ENCODE data around the gene ESAM.

ESAM gene

DNA sequence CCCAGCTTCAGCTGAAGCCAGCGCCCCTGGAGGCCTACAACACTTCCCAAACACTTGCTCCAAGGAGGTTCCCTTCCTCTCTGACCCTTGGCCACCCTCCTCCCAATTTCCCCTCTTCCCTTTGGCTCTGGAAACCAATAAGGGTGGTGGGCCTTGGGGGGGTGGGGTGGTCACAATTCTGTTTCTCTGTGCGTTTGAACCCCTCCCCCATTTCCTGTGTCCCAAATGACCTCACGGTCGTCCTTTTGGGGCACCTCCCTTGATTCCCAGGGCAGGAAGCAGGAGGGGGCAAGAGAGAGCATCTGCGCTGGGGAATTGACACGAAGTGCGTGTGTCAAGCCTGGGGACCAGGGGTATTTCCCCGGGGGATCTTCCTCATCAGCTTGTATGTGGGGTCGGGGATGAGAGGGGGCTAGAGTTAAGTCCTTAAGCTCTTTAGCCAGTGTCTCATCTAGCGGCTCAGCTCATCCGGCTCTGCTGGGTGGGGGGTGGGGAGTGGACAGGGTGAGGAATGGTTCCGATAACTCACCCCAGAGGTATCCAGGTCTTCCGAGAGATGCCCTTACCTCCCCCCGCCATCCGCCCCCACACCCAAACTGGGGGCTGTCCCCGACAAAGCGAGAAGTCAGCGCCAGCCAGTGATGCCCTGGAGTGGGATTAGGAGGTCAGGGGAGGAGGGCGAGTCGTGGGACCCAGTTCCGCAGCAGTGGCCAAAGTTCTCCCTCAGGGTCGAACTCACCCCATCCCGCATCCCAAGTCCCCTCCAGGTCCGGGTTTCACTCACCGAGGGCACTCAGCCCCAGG, 587 bp downstream of the ESAM start:
- H3K4me3 Mint-ChIP-seq: peak overlapping the region; percentile 83 to 95
- peaks cover 1 to 8% of the 10 kb centered on the region in 2 donors for H3K36me3 Mint-ChIP-seq
- no peaks in the 10 kb centered on the region for H3K27me3 Mint-ChIP-seq
- DNase-seq (no peak), ATAC-seq (replicated peaks) (peak in 1 of 2 donors; percentile 11)
- no peaks in the 10 kb centered on the region for H3K9me3 Mint-ChIP-seq
- H3K4me1 Mint-ChIP-seq: peaks cover 31 to 53% of the 10 kb centered on the region in 2 donors
- H3K27ac Mint-ChIP-seq: peak overlapping the region; percentile 84

DNA sequence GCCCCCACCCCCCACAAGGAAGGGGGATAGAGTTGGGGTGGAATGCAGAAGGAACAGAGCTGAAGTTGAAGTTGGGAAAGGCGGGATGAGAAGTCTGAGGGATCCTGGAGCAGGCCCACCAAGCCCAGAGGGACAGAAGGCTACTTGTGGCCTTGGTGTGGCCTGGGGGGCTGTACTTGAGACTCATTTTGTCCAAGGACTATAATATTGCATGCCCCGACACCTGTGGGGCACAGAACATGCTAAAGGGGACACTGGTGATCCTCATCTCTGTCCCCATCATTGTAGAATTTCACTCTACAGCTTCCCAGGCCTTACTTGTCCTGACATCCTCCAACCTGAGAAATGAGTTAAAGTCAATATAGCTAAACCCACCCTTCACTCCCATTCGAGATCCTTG, 1.3 kb downstream of the ESAM start:
- Mint-ChIP-seq H3K9me3 (no peaks in the 10 kb centered on the region), H3K27me3 (no peaks in the 10 kb centered on the region), H3K36me3 (peaks cover 1 to 3% of the 10 kb centered on the region in 2 donors), H3K4me3 (peak overlapping the region; percentile 73 to 81), H3K27ac (no peak overlapping the region), H3K4me1 (peaks cover 31 to 53% of the 10 kb centered on the region in 2 donors)
- ATAC-seq (replicated peaks) (no peak), DNase-seq (no peak)

DNA sequence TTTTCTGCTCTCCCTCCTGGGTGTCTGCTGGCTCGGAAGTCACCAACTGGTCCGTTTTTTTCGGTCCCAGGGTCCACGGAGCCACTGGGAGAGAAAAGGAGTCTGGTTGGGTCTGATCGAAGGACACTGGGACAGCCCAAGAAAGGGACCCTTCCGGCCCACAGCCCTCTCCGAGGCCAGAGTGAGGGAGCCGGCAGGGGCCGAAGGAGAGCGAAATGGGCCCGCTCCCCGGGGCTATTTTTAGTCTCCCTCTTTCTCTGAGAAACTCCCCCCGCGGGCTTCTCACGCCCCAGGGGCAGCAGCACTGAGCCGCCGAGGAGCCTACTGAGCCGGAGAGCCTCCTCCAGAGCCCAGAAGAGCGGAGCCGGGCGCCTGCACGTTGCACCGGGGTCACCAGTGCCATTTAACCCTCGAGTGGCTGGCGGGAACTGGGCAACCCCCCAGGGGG, 1.9 kb downstream of the ESAM start:
- Mint-ChIP-seq H3K9me3 (no peaks in the 10 kb centered on the region), H3K4me3 (peak overlapping the region; percentile 73 to 81), H3K36me3 (no peaks in the 10 kb centered on the region), H3K27me3 (no peaks in the 10 kb centered on the region), H3K4me1 (peaks cover 31 to 53% of the 10 kb centered on the region in 2 donors), H3K27ac (peak overlapping the region; percentile 84)
- DNase-seq: peak; percentile 23
- peak; percentile 28 to 33 for ATAC-seq (replicated peaks)

DNA sequence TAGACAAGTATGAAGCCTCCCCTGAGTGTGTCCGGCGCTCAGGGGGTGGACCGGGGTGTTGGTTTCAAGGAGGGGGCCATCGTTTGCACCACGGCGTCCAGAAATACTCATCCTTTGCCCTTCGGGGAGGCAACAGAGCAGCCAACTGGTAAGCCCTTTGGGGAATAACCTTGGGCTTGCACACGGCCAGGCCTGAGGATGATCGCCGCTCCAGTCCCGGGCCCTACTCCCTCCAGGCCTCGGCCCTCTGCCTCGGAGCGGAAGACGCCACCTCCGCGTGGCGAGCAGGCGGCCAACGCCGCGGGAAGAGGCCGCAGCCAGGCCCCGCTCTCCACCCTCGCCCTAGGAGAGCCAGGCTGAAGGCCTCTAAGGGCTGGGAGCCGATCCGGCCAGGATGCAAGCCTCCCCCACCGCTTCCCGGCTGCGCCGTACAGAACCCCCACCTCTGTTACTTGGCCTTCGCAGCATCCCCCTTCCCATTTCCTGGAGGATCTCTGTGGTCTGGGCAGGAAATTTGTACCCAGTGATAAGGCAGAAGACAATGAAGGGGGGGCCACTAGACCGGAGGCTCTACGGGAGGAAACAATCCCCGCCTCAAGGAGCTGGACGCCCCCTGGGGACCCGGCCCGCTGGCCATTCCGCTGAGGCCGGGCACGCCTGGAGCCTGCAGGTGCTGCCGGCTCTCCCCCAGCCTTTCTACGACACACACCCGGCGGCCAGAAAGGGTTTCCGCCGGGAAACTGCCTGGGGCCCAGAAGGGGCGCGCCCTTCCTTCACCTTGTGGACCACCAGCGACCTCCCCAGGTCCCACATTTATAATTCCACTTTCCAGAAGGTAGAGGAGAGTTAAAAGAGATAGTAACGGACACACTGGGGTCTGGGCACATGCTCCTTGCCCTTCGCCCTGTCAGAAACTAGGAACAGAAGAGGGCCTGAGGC, 2.6 kb downstream of the ESAM start:
- H3K27me3 Mint-ChIP-seq: no peaks in the 10 kb centered on the region

DNA sequence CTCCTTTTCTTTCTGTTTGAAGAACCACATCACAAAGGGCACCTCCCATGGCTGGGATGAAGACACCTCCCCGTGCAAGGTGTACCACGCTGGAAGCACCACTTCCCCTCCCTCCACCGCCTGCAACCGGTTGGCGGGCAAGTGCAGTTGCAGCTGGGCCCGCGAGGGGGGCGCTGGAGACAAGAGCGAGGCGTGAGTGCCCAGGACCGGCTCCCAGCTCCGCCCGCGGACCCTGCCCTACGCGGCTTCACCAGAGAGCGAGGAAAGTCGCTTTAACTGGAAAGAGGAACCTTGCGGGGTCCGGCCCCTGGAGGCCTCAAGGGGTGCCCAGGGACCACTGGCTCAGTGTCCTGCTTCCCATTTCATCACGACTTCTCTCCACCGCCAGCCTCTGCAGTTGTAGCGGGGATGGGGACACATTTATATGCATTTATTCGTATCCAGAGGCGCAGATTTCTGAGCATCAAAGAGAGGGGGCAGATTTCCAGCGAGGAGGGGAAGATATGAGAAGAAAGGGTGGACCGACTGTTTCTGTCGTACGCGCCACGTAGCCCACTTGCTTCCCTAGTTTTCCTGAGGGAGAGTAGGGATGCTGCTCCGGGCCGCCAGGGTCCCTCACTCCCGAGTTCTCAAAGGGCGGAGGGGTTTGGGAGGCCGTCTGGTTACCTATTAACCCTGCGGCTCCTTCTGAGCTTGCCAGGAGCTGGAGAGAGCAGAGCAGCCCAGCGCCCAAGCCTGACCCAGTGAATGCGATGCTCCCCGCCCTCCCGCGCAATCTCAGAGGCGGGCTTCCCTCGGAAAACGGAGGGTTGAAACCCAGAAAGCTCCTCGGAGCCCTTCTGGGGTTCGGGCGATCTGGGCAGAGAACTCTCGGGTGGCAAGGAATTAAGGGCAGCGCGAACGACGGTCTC, 3.5 kb downstream of the ESAM start:
- Mint-ChIP-seq H3K4me3 (peak overlapping the region; percentile 84 to 85), H3K27me3 (no peaks in the 10 kb centered on the region), H3K36me3 (peaks cover 0 to 3% of the 10 kb centered on the region in 2 donors), H3K27ac (peak overlapping the region; percentile 89), H3K9me3 (no peaks in the 10 kb centered on the region), H3K4me1 (peaks cover 31 to 51% of the 10 kb centered on the region in 2 donors)
- peak; percentile 79 for DNase-seq
- peak; percentile 73 to 76 for ATAC-seq (replicated peaks)

More for the DNA sequence above, 2.6 kb downstream of the ESAM start:
- peak overlapping the region; percentile 84 to 85 for H3K4me3 Mint-ChIP-seq
- no peak for ATAC-seq (replicated peaks)
- H3K4me1 Mint-ChIP-seq: peaks cover 31 to 53% of the 10 kb centered on the region in 2 donors
- H3K27ac Mint-ChIP-seq: peak overlapping the region; percentile 84
- DNase-seq: no peak
- no peaks in the 10 kb centered on the region for H3K9me3 Mint-ChIP-seq
- peaks cover 0 to 1% of the 10 kb centered on the region in 2 donors for H3K36me3 Mint-ChIP-seq

DNA sequence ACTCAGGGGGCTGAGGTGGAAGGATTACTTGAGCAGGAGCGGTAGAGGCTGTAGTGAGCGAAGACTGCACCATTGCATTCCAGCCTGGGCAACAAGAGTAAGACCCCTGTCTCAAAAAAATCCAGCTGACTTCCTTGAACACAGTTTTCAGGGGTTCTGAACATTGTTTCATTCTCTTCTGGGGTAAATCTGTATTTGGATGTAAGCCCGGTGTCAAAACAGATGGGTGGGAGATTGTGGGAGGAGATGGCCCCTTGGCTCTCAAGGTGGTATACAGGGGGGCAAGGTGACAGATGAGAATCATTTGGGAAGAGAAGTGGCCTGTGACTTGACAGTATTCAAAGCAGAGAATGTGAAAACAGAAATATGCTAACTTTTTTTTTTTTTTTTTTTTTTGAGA, 4.8 kb downstream of the ESAM start:
- Mint-ChIP-seq H3K4me3 (no peak overlapping the region), H3K36me3 (peaks cover 0 to 6% of the 10 kb centered on the region in 2 donors), H3K9me3 (no peaks in the 10 kb centered on the region), H3K4me1 (peaks cover 28 to 48% of the 10 kb centered on the region in 2 donors), H3K27ac (no peak overlapping the region), H3K27me3 (no peaks in the 10 kb centered on the region)
- ATAC-seq (replicated peaks): no peak
- DNase-seq: no peak

DNA sequence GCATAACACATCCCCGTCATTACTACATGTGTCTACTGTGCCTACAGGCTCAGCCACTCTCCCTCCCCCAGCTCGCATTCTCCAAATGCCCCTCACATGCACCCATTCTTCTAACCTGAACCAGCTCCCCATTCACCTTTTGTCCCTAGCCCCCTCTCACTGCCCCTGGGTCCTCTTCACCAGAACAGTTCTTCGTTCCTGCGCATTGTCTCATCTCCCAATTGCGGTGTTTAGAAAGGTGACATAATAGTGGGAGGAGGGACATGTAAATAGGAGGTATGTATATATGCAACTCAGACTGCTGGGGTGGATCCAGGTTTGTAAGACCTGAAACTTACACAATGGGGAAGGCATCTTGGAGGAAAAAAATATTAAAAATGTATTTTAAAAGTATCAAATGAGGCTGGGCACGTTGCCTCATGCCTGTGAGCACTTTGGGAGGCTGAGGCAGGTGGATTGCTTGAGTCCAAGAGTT, 5.3 kb downstream of the ESAM start:
- DNase-seq (no peak), ATAC-seq (replicated peaks) (no peak)
- Mint-ChIP-seq H3K27me3 (no peaks in the 10 kb centered on the region), H3K36me3 (peaks cover 0 to 6% of the 10 kb centered on the region in 2 donors), H3K4me3 (no peak overlapping the region), H3K9me3 (no peaks in the 10 kb centered on the region), H3K27ac (no peak overlapping the region), H3K4me1 (peaks cover 27 to 45% of the 10 kb centered on the region in 2 donors)

DNA sequence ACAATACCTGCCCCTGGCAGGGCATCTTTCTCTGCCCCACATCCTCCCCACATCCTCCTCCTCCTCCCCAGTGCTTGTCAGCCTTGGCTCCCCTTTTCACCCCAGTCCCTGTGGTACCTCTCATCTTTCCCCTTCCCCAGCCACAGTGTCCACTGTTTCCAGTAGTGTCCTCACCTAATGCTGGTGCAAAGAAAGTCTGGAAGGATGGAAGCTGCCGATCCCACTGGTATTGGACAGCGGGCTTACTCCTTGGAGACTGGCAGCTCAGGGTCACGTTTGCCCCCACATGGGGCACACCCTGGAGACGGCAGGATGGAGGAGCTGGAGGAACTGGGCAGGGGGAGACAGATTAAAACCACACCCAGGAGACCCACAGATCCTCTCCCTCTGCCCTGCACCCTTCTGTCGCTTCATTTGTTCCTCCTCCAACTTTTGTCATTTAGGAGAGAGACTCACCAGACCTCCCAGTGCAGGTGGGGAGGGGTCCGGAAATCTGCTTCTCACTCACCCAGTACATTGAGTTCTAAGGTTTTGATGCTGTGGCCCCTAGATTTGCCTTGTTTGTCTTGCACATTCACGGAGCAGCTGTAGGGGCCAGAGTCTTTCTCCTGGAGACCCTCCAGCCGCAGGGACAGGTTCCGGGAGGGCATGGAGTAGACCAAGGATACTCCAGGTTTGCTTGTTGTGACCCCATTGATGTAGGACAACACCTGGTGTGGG, 5.9 kb downstream of the ESAM start:
- DNase-seq (no peak), ATAC-seq (replicated peaks) (no peak)
- H3K9me3 Mint-ChIP-seq: no peaks in the 10 kb centered on the region
- H3K27me3 Mint-ChIP-seq: no peaks in the 10 kb centered on the region
- peaks cover 21 to 39% of the 10 kb centered on the region in 2 donors for H3K4me1 Mint-ChIP-seq
- no peak overlapping the region for H3K27ac Mint-ChIP-seq
- peaks cover 0 to 6% of the 10 kb centered on the region in 2 donors for H3K36me3 Mint-ChIP-seq
- no peak overlapping the region for H3K4me3 Mint-ChIP-seq

DNA sequence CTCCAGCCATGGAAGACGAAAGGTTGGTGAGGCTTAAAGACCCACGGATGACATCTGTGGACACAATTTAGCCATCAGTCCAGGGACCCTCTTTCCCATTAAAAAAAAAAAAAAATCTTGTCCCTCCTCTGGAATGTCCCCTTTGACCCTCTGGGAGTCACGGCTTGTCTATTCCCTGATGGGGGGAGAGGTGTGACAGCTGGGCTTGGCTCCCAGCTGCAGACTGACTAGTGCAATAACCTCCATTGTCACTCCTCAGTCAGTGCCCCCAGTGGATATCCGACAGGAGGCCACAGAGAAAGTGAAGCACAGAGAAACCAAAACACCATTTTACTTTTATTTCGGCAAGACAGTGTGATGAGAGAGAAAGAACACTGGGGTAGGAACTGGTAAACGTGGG, 7.4 kb downstream of the ESAM start:
- Mint-ChIP-seq H3K9me3 (no peaks in the 10 kb centered on the region), H3K27me3 (no peaks in the 10 kb centered on the region), H3K27ac (no peak overlapping the region), H3K36me3 (peaks cover 0 to 6% of the 10 kb centered on the region in 2 donors), H3K4me1 (peaks cover 17 to 33% of the 10 kb centered on the region in 2 donors), H3K4me3 (no peak overlapping the region)
- ATAC-seq (replicated peaks) (no peak), DNase-seq (no peak)

DNA sequence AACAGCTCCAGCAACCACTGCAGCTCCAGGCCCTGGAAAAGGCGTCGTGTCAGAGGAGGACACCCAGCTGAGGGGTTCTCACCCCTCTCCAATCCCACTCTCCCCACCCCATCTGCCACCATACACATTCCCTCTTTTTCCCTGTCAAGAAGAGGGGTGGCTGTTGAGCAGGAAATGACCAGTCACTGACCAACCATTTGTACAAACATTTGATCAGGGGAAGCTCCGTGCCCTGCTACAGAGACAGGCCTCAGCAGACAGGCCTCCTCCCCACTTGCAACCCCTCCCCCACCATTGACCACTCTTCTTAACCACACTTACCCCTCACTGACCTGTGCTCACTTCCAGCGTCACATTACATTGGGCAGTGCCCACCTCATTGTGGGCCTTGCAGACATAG, 7.8 kb downstream of the ESAM start:
- DNase-seq (no peak), ATAC-seq (replicated peaks) (no peak)
- Mint-ChIP-seq H3K4me1 (peaks cover 19 to 33% of the 10 kb centered on the region in 2 donors), H3K27ac (no peak overlapping the region), H3K9me3 (no peaks in the 10 kb centered on the region), H3K4me3 (no peak overlapping the region), H3K36me3 (peaks cover 0 to 6% of the 10 kb centered on the region in 2 donors), H3K27me3 (no peaks in the 10 kb centered on the region)

DNA sequence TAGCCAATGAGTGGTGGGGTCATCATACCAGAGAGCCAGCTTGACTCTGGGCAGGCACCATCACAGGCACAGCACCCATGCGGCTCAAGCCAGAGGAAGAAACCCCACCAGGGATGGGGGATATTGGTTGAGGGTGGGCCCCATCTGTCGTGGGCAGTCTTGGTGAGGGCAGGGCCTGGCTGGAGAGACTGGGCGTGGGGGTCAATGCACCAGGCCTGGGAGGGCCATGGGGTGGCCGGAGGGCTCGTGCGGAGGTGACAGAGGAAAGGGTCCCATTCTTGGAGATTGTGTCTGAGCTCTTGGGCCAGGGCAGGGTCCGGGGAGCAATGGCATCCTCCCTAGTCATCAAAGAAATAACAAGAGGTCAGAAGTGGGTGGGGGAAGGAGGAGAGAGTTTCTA, 8.5 kb downstream of the ESAM start:
- Mint-ChIP-seq H3K27ac (no peak overlapping the region), H3K27me3 (no peaks in the 10 kb centered on the region), H3K4me3 (no peak overlapping the region), H3K9me3 (no peaks in the 10 kb centered on the region), H3K4me1 (peaks cover 24 to 33% of the 10 kb centered on the region in 2 donors), H3K36me3 (peaks cover 0 to 6% of the 10 kb centered on the region in 2 donors)
- ATAC-seq (replicated peaks) (no peak), DNase-seq (no peak)

DNA sequence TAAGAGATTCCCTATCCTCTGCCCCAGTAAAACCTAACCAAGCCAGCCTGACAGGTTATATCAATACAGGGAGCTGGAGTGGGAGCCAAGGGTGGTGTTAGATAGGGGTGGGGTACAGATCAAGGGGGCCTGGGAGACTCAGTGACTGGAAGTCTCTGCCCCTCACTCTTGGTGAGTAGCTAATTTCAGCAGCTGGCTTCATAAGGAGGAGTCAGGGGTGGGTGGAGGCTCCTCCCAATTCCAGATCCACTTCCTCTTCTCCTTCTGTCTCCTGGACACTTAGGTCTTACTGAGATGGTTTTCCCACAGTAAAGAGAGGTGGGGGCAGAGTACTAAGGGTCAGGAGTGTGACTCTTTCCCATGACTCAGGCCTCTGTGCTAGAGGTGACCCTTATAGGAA, 8.9 kb downstream of the ESAM start:
- H3K9me3 Mint-ChIP-seq: no peaks in the 10 kb centered on the region
- peaks cover 24 to 33% of the 10 kb centered on the region in 2 donors for H3K4me1 Mint-ChIP-seq
- no peak overlapping the region for H3K27ac Mint-ChIP-seq
- H3K27me3 Mint-ChIP-seq: no peaks in the 10 kb centered on the region
- no peak for DNase-seq
- H3K4me3 Mint-ChIP-seq: no peak overlapping the region
- ATAC-seq (replicated peaks): no peak
- H3K36me3 Mint-ChIP-seq: peaks cover 0 to 6% of the 10 kb centered on the region in 2 donors

DNA sequence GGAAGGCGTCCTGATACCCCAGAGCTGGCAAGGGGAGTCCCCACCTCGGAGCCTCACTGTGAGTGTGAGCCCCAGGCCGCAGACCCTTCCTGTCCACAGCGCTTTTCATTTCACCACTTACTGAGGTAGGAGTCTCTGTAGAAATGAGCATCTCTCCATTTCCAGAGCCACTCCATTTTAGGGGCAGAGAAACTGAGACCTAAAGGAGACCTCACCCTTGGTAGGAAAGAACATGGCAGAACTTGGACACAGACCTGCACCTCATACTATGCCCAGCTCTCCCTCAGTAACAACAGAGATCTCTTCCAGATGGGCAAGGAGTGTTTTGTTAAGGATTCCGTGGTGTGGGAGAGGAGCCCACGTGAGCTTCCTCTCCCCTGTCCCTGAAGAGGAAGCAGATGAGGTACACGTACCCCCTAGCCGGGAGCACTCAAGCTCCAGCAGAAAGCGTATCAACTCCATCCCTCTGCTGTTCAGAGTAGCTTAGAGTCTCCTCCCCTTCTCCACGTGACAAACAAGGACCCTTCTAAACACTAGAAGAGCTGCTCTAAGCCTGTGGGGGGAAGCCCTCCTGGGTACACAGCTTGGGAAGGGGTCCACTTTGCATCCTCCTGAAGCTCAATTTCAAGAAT, 9.5 kb downstream of the ESAM start:
- DNase-seq (no peak), ATAC-seq (replicated peaks) (no peak)
- Mint-ChIP-seq H3K4me1 (peaks cover 25 to 33% of the 10 kb centered on the region in 2 donors), H3K4me3 (no peak overlapping the region), H3K27me3 (no peaks in the 10 kb centered on the region), H3K27ac (no peak overlapping the region), H3K9me3 (no peaks in the 10 kb centered on the region), H3K36me3 (peaks cover 0 to 6% of the 10 kb centered on the region in 2 donors)
